Fibroblast of mammary gland (primary cell): ENCODE measurements around the gene SPC25.
"Not testable (repeated sequence)": the region's sequence is repeated elsewhere in the genome, so short reads cannot be mapped to it uniquely, and the experiment has no call there.

Experiments
- DNase-seq: peaks from one replicate; pipeline ENCODE4 v3.0.0-alpha.2; 2010; ENCODE audit warnings: low read depth
- H3K4me3 ChIP-seq: 2 replicates; pipeline ENCODE4 v1.5.1; 2011; ENCODE audit warnings: low read depth, mild to moderate bottlenecking, low read length, moderate library complexity; ENCODE audit not compliant: control insufficient read depth
- CTCF ChIP-seq: conservative IDR thresholded peaks from 2 replicates; pipeline ENCODE4 v1.5.1; 2011; ENCODE audit warnings: low read depth, low read length, inconsistent platforms; ENCODE audit not compliant: control insufficient read depth, insufficient read depth

Gene SPC25

GRCh38 chr2:168890006-168890782, at the start of gene SPC25:
Gene SPC25, minus strand, starts transcription at chr2:168890430. Its CDS starts 911 bp downstream, at chr2:168889519.
- no peak for TF ChIP-seq CTCF
- peak within 1 kb of the TSS; percentile 87 for H3K4me3 ChIP-seq
- DNase-seq = peak; percentile 88

DNA sequence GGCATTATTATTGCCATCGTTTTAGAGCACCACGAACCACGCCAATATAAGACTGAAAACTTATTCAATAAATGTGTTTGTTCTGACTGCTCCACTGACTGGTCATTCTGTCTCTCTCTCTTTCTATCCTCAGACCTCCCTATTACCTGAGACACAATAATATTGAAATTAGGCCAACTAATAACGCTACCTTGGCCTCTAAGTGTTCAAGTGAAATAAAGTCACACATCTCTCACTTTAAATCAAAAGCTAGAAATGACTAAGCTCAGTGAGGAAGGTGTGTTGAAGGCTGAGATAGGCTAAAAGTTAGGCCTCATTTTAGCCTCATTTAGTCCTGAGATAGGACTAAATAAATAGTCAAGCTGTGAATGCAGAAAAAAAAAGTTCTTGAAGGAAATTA, 49.7 kb upstream of the SPC25 start:
- DNase-seq = no peak
- H3K4me3 ChIP-seq = no peak overlapping the region
- TF ChIP-seq CTCF = no peak

- DNase-seq = no peak
- no peak overlapping the region for H3K4me3 ChIP-seq
- TF ChIP-seq CTCF = no peak
Measured at GRCh38 chr2:168939061-168939460, 48.8 kb upstream of the SPC25 start.

DNA sequence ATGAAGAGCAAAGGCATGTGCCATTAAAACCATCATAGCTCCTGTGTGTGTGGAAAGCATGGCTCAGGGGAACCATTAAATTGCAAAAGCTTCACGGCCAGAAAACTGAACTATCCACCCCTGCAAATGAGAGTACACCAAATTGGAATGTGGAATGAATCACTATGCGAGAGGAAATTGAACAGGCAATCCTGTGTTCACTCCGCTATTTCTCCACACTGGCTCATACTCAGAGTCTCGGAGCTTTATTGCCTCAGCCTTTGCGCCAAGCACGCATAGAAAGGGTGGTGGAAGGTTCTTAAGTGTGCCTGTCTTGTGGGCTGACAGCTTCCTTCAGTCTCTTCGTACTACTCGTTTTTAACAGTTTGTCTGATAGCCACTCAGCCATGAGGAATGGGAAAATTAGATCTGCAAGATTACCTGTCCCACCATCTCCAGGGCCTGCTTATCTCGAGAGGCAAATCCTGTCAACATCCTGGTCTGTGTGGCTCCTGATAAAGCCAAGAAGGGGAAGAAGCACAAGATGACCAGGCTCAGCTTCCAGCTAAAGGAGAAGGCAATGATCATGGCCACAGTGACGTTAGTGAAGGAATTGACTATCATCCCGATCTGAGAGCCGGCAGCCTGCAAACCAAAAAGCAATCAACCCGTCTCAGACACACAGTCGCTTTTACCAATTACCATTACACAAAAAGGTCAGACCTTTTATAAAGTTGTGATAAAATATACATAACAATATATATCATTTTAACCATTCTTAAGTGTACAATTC, 45.8 kb upstream of the SPC25 start:
- no peak for TF ChIP-seq CTCF
- DNase-seq = peak; percentile 88
- H3K4me3 ChIP-seq = no peak overlapping the region

DNA sequence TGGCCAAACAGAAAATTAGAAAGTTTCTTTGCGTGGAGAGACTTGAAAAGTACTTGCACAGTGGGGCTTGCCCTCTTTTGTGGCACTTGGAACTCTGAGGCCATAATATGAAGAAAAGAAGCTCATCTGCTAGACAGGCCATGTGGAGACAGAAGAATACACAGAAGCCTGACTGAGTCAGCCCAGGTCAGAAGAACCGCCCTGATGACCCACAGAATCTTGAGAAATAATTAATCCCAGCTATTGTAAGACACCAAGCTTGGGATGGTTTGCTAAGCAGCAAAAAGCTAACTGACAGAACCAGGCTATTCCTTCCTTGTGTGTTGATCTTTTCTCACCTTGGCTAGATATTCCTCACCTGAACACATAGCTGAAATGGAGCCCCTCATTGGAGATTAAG, 44.6 kb upstream of the SPC25 start:
- no peak for TF ChIP-seq CTCF
- peak; percentile 70 for DNase-seq
- H3K4me3 ChIP-seq = no peak overlapping the region

- not testable (repeated sequence) for DNase-seq, H3K4me3 ChIP-seq
Measured at GRCh38 chr2:168932174-168932573, 41.9 kb upstream of the SPC25 start.

DNA sequence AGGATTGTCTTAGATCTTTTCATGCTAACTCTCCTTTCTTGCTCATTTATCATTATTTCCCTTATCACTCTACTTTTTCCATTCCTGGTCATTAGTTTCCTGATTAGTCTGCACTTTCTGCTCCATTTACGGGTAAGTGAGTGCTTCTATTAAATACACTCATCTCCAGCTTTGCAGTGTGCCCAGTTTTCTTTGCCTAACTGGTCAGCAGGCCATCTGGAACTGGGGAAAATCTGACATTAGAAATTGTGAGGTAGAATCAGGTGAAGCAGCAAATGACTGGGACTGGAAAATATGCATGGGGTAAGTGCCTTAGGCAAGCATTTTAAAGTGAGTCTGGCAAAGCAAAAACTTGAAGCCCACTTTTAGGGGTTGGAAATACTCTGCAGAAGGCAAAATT, 40.0 kb upstream of the SPC25 start:
- TF ChIP-seq CTCF = no peak
- no peak overlapping the region for H3K4me3 ChIP-seq
- DNase-seq = no peak
